Lower leg skin (tissue), 3 donors: ENCODE results near the gene TBCEL.

ENCODE experiments used
- POLR2A ChIP-seq, 2 donors: fragments of 450-650 bp; IDR thresholded peaks; one replicate each; pipeline ENCODE4 v1.6.1; 2016 to 2017; ENCODE audit warnings: antibody characterized with exemption in 2 of 2, mild to moderate bottlenecking in 1 of 2, moderate library complexity in 1 of 2
- TF ChIP-seq, protein P1 (sequence below), 3 donors: fragments of 450-650 bp; IDR thresholded peaks; one replicate each; pipeline ENCODE4 v1.5.1; 2016; ENCODE audit warnings: antibody characterized with exemption in 3 of 3, mild to moderate bottlenecking in 3 of 3, moderate library complexity in 2 of 3

DNA sequence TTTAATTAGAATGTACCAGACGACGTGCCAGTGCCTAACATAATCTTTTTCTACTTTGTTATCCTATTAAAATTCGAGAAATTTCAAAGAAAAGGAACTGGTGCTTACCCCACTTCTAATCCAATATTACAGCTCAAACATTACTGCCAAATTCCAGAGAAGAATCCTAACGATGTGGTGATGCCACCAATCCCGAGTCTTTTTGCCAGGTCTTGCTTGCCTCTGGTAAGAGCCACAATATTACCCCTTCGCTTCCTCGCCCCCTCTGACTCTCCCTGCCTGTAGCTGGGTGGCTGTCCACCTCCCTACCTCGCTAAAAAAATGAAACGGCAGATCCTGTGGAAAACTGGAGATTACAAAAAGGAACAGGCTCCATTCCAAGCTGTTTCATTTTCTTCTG, 49.4 kb upstream of the TBCEL start:
- TF ChIP-seq POLR2A (IDR thresholded peaks at IDR 0.05) = no peak
- TF ChIP-seq, protein P1, sequence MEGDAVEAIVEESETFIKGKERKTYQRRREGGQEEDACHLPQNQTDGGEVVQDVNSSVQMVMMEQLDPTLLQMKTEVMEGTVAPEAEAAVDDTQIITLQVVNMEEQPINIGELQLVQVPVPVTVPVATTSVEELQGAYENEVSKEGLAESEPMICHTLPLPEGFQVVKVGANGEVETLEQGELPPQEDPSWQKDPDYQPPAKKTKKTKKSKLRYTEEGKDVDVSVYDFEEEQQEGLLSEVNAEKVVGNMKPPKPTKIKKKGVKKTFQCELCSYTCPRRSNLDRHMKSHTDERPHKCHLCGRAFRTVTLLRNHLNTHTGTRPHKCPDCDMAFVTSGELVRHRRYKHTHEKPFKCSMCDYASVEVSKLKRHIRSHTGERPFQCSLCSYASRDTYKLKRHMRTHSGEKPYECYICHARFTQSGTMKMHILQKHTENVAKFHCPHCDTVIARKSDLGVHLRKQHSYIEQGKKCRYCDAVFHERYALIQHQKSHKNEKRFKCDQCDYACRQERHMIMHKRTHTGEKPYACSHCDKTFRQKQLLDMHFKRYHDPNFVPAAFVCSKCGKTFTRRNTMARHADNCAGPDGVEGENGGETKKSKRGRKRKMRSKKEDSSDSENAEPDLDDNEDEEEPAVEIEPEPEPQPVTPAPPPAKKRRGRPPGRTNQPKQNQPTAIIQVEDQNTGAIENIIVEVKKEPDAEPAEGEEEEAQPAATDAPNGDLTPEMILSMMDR (IDR thresholded peaks at IDR 0.05) = no peak
